K562 (cell line): Measurements from ENCODE around the gene RRP9. TPM values are rescaled to one million over a fixed set of nuclear protein-coding genes. Genes with fewer than 3 reads are reported as not detected.
A peak's percentile ranks its signal among the peaks of the same experiment; 100 is the strongest.

ENCODE experiments used
- HCFC1 ChIP-seq: IDR thresholded peaks from 2 replicates; pipeline ENCODE4 v1.6.1; 2012; ENCODE audit warnings: low read depth, low read length, improper control_type of control experiment
- MTA3 ChIP-seq: fragments of 450-650 bp; formaldehyde crosslinking; IDR thresholded peaks from 2 replicates; pipeline ENCODE4 v1.6.1; 2017; ENCODE audit warnings: mild to moderate bottlenecking, borderline replicate concordance
- MYC ChIP-seq, 2 experiments: fragments of 250-450 bp in 1 of 2; sonication (Bioruptor Pico) in 1 of 2; IDR thresholded peaks; 2 replicates each; pipeline versions ENCODE4 v1.5.1 to v1.6.1; 2012 to 2021; ENCODE audit warnings: low read depth in 2 of 2, borderline replicate concordance in 1 of 2, improper control_type of control experiment in 1 of 2, low read length in 1 of 2, mild to moderate bottlenecking in 1 of 2, moderate library complexity in 1 of 2
- polyA plus RNA-seq, 8 experiments: library from polyadenylated mRNA; depleted of rRNA in 4 of 8; stranded (reverse) in 5 of 8; unstranded in 3 of 8; fragments of >200 nt; fragmentation: Nextera tagmentation in 2 of 8; fragmentation: Illumina TruSeq in 1 of 8; extraction: Ambion mirVana in 2 of 8; extraction: Trizol in 1 of 8; gene quantifications; 2 replicates each; pipeline versions ENCODE4 v1.2.1 to v1.2.3, GENCODE V29; 2011 to 2014; ENCODE audit warnings: inconsistent platforms in 1 of 8, missing spikeins in 1 of 8
- total RNA-seq, 7 experiments: library from RNA; depleted of rRNA in 6 of 7; stranded (reverse); fragments of >200 nt in 6 of 7; fragmentation: Illumina TruSeq in 2 of 7; extraction: Trizol in 2 of 7; gene quantifications; 2 replicates each; pipeline versions ENCODE4 v1.2.1 to v1.2.3, GENCODE V29; 2011 to 2021; ENCODE audit warnings: low replicate concordance in 1 of 7
- TF ChIP-seq, protein P1 (sequence below): fragments of 250-450 bp; sonication (Bioruptor Pico); IDR thresholded peaks from 2 replicates; pipeline ENCODE4 v1.8.0; 2021; ENCODE audit warnings: moderate library complexity, mild to moderate bottlenecking, inconsistent platforms
- TF ChIP-seq, protein P2 (sequence below), 2 experiments: fragments of 450-650 bp in 1 of 2; sonication (generic) in 1 of 2; formaldehyde crosslinking in 1 of 2; IDR thresholded peaks; 2 replicates each; pipeline versions ENCODE4 v1.7.1 to v1.9.0; 2016 to 2022; ENCODE audit warnings: inconsistent platforms in 1 of 2, mild to moderate bottlenecking in 1 of 2, missing genetic modification reagents in 1 of 2

RRP9 gene
- total and polyA plus RNA-seq, 9 of the 15 experiments (the other 6 are each of a cell fraction or from before 2014, with no cell fraction given): 5.2 to 67.0 (median 45.9) TPM

DNA sequence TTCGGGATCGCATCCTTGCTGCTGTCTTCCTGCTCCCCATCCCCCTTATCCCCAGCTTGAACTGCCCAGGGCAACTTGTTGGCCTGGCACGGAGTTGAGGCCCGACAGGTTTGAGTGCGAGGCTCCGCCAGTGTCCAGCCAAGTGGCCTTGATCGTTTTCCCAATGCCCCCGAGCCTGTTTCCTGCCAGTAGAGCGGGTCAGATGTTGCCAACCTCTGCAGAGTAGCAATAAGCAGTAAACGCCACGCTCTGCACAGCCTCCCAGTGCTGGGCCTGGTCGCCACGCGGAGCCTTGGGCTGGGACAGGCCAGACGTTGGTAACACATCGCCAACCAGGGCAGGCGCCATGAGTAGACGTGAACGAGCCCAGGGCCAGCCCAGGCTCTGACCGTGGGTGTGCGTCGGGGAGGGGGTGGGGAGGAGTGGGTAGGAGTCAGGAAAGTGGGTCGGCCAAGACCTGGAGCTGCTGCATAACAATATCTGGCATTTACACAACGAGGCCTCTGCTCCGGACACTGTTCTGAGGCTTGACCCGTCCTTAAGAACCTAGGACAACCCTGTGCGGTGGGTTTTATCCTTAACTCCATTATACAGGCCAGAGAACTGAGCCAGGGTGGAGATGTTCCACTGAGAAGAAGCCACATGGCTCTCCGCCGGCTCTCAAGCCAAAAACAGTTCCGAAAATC is 32.7 kb upstream of the RRP9 start (continued):
- TF ChIP-seq, protein P1, sequence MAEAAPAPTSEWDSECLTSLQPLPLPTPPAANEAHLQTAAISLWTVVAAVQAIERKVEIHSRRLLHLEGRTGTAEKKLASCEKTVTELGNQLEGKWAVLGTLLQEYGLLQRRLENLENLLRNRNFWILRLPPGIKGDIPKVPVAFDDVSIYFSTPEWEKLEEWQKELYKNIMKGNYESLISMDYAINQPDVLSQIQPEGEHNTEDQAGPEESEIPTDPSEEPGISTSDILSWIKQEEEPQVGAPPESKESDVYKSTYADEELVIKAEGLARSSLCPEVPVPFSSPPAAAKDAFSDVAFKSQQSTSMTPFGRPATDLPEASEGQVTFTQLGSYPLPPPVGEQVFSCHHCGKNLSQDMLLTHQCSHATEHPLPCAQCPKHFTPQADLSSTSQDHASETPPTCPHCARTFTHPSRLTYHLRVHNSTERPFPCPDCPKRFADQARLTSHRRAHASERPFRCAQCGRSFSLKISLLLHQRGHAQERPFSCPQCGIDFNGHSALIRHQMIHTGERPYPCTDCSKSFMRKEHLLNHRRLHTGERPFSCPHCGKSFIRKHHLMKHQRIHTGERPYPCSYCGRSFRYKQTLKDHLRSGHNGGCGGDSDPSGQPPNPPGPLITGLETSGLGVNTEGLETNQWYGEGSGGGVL (CRISPR knock-in tag): no peak
- TF ChIP-seq, protein P2, sequence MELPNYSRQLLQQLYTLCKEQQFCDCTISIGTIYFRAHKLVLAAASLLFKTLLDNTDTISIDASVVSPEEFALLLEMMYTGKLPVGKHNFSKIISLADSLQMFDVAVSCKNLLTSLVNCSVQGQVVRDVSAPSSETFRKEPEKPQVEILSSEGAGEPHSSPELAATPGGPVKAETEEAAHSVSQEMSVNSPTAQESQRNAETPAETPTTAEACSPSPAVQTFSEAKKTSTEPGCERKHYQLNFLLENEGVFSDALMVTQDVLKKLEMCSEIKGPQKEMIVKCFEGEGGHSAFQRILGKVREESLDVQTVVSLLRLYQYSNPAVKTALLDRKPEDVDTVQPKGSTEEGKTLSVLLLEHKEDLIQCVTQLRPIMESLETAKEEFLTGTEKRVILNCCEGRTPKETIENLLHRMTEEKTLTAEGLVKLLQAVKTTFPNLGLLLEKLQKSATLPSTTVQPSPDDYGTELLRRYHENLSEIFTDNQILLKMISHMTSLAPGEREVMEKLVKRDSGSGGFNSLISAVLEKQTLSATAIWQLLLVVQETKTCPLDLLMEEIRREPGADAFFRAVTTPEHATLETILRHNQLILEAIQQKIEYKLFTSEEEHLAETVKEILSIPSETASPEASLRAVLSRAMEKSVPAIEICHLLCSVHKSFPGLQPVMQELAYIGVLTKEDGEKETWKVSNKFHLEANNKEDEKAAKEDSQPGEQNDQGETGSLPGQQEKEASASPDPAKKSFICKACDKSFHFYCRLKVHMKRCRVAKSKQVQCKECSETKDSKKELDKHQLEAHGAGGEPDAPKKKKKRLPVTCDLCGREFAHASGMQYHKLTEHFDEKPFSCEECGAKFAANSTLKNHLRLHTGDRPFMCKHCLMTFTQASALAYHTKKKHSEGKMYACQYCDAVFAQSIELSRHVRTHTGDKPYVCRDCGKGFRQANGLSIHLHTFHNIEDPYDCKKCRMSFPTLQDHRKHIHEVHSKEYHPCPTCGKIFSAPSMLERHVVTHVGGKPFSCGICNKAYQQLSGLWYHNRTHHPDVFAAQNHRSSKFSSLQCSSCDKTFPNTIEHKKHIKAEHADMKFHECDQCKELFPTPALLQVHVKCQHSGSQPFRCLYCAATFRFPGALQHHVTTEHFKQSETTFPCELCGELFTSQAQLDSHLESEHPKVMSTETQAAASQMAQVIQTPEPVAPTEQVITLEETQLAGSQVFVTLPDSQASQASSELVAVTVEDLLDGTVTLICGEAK (IDR thresholded peaks at IDR 0.05): peak; percentile 49; the same call in 1 of the 2 replicates
- TF ChIP-seq, protein P2 (CRISPR knock-in tag; IDR thresholded peaks at IDR 0.05): no peak
- TF ChIP-seq MTA3 (0 out of 2 replicates have a peak, but pooled peaks have one; percentile 10), MYC (IDR thresholded peaks at IDR 0.05; ENCODE audit: low read depth, low read length) (no peak), MYC (CRISPR knock-in tag; IDR thresholded peaks at IDR 0.05; ENCODE audit: borderline replicate concordance, low read depth) (no peak), HCFC1 (no peak)
- TF ChIP-seq, all 486 proteins: peak for 9
